K562 (cell line): ENCODE measurements around the gene ACSL6. TPM values are rescaled to one million over a fixed set of nuclear protein-coding genes. Genes with fewer than 3 reads are reported as not detected.

ENCODE experiments used
- ATAC-seq: fragments of 200-7000 bp; cut with Tn5 transposase; 3 replicates; pipeline ENCODE4 v1.9.1; 2020; ENCODE audit warnings: moderate library complexity
- BruUV-seq: library from RNA; stranded (reverse); fragments of 400-500 nt; replicated peaks from 2 replicates; lab custom pipeline; 2021; lab: Mats Ljungman, UMichigan
- CTCF ChIA-PET: fragments of 300-600 bp; formaldehyde crosslinking; extraction: SDS; loops from one replicate; lab custom pipeline; 2021; ENCODE audit warnings: low intra/inter-chr PET ratio; lab: Yijun Ruan, JAX
- POLR2A ChIA-PET: fragments of 300-600, 350-650 bp; sonication (Branson Sonifier 250); formaldehyde crosslinking; extraction: SDS; loops from one replicate; lab custom pipeline; 2021; ENCODE audit warnings: antibody characterized with exemption, inconsistent platforms; lab: Yijun Ruan, JAX
- DNase-seq, 4 experiments: peaks; one replicate each; pipeline versions ENCODE4 v3.0.0 to v3.0.0-alpha.2; 2011 to 2018; ENCODE audit warnings: low spot score in 3 of 4, mixed read lengths in 3 of 4; ENCODE audit errors: extremely low read depth in 1 of 4
- FAIRE-seq: peaks from 2 replicates; lab custom pipeline; 2011; peaks lifted over from hg19 to GRCh38; lab: Jason Lieb, UNC
- H2AFZ ChIP-seq: 2 replicates; pipeline ENCODE4 v1.6.0; 2011; ENCODE audit warnings: low read depth, low read length, control low read depth, inconsistent platforms
- H3K27ac ChIP-seq: fragments of 200-600 bp; 3 replicates; pipeline ENCODE4 v1.8.0; 2011; ENCODE audit warnings: low read depth, mild to moderate bottlenecking, control low read depth, inconsistent platforms, low read length, moderate library complexity, mixed read lengths; ENCODE audit errors: extremely low read depth
- H3K27me3 ChIP-seq, 2 experiments: fragments of 300-600 bp in 1 of 2; 2 replicates in 1 of 2; 3 replicates in 1 of 2; pipeline versions ENCODE4 v1.6.0 to v1.8.0; 2011; ENCODE audit warnings: inconsistent platforms in 2 of 2, low read length in 2 of 2, mild to moderate bottlenecking in 1 of 2, mixed read lengths in 1 of 2, moderate library complexity in 1 of 2; ENCODE audit not compliant: control insufficient read depth in 2 of 2, insufficient read depth in 2 of 2
- H3K36me3 ChIP-seq: fragments of 300-600 bp; 3 replicates; pipeline ENCODE4 v1.8.0; 2011; ENCODE audit warnings: mild to moderate bottlenecking, low read length, inconsistent platforms; ENCODE audit not compliant: control insufficient read depth, insufficient read depth
- H3K4me1 ChIP-seq, 2 experiments: fragments of 200-600 bp in 1 of 2; replicated peaks in 1 of 2; 2 replicates in 1 of 2; 3 replicates in 1 of 2; pipeline versions ENCODE4 v1.5.1 to v1.8.0; 2011; ENCODE audit warnings: inconsistent platforms in 2 of 2, low read length in 2 of 2, mild to moderate bottlenecking in 1 of 2, mixed read lengths in 1 of 2, moderate library complexity in 1 of 2; ENCODE audit not compliant: control insufficient read depth in 2 of 2, insufficient read depth in 2 of 2
- H3K4me2 ChIP-seq: 2 replicates; pipeline ENCODE4 v1.6.1; 2011; ENCODE audit warnings: low read length, control low read depth, inconsistent platforms, mixed read lengths; ENCODE audit not compliant: insufficient read depth
- H3K4me3 ChIP-seq: fragments of 200-600 bp; sonication (generic), shearing (Covaris generic); 2 replicates; pipeline ENCODE4 v1.5.1; 2016; ENCODE audit warnings: control low read depth, inconsistent platforms
- H3K79me2 ChIP-seq: fragments of 200-600 bp; 3 replicates; pipeline ENCODE4 v1.8.0; 2011; ENCODE audit warnings: low read length, inconsistent platforms; ENCODE audit not compliant: control insufficient read depth, insufficient read depth
- H3K9ac ChIP-seq, 2 experiments: 2 replicates each; pipeline versions ENCODE4 v1.6.0 to v1.6.1; 2011; ENCODE audit warnings: low read depth in 2 of 2, low read length in 2 of 2, control low read depth in 1 of 2, inconsistent platforms in 1 of 2, mild to moderate bottlenecking in 1 of 2, mixed read lengths in 1 of 2; ENCODE audit not compliant: insufficient read depth in 1 of 2
- H3K9me1 ChIP-seq: one replicate; pipeline ENCODE4 v1.6.0; 2011; ENCODE audit warnings: inconsistent platforms, mild to moderate bottlenecking, low read length, moderate library complexity; ENCODE audit not compliant: control insufficient read depth, insufficient read depth
- H3K9me3 ChIP-seq: replicated peaks from 2 replicates; pipeline ENCODE4 v1.5.1; 2011; ENCODE audit warnings: low read depth, low read length, inconsistent platforms; ENCODE audit not compliant: control insufficient read depth, insufficient read depth
- H4K20me1 ChIP-seq: replicated peaks from 2 replicates; pipeline ENCODE4 v1.6.1; 2011; ENCODE audit warnings: low read length, inconsistent platforms, mixed read lengths; ENCODE audit not compliant: control insufficient read depth, insufficient read depth
- ARID4B ChIP-seq: sonication (generic); formaldehyde crosslinking; IDR thresholded peaks from 2 replicates; pipeline ENCODE4 v1.8.0; 2022; ENCODE audit warnings: mild to moderate bottlenecking, missing genetic modification reagents
- ELF4 ChIP-seq: fragments of 450-650 bp; formaldehyde crosslinking; IDR thresholded peaks from 2 replicates; pipeline ENCODE4 v1.4.0; 2022; ENCODE audit warnings: missing genetic modification characterization
- ESRRA ChIP-seq: fragments of 450-650 bp; IDR thresholded peaks from 2 replicates; pipeline ENCODE4 v1.6.1; 2014; ENCODE audit warnings: low read depth, mild to moderate bottlenecking, moderate library complexity, borderline replicate concordance
- HMGN3 ChIP-seq: IDR thresholded peaks from 2 replicates; pipeline ENCODE4 v1.6.1; 2011; ENCODE audit warnings: borderline replicate concordance, low read depth, mild to moderate bottlenecking, mixed read lengths, low read length; ENCODE audit not compliant: insufficient read length; ENCODE audit errors: extremely low read depth
- MEF2A ChIP-seq: IDR thresholded peaks from 2 replicates; pipeline ENCODE4 v1.6.1; 2011; ENCODE audit warnings: low read depth, mild to moderate bottlenecking, low read length, moderate library complexity; ENCODE audit not compliant: control insufficient read depth
- NCOA1 ChIP-seq: fragments of 450-650 bp; IDR thresholded peaks from 2 replicates; pipeline ENCODE4 v1.6.1; 2016; ENCODE audit warnings: low read depth
- PCBP1 ChIP-seq: fragments of 200-400 bp; formaldehyde crosslinking; IDR thresholded peaks from 2 replicates; pipeline ENCODE4 v1.6.1; 2018; ENCODE audit warnings: mild to moderate bottlenecking, low read depth, low read length; ENCODE audit not compliant: poor library complexity, severe bottlenecking
- SIRT6 ChIP-seq: IDR thresholded peaks from one replicate; pipeline ENCODE4 v1.6.1; 2012; ENCODE audit warnings: low read depth, mild to moderate bottlenecking, control low read depth, inconsistent platforms, low read length, moderate library complexity
- TCF7 ChIP-seq: sonication (generic); IDR thresholded peaks from 2 replicates; pipeline ENCODE4 v1.6.1; 2016; ENCODE audit warnings: antibody characterized with exemption, borderline replicate concordance
- TEAD4 ChIP-seq, 2 experiments: sonication (generic) in 1 of 2; formaldehyde crosslinking in 1 of 2; IDR thresholded peaks; 2 replicates each; pipeline versions ENCODE4 v1.6.1 to v1.8.0; 2012 to 2022; ENCODE audit warnings: borderline replicate concordance in 1 of 2, inconsistent platforms in 1 of 2, low read length in 1 of 2, mild to moderate bottlenecking in 1 of 2, missing genetic modification reagents in 1 of 2
- ZC3H4 ChIP-seq: sonication (generic); formaldehyde crosslinking; IDR thresholded peaks from 2 replicates; pipeline ENCODE4 v1.9.0; 2021; ENCODE audit warnings: missing genetic modification reagents, borderline replicate concordance
- ZNF696 ChIP-seq: fragments of 250-450 bp; sonication (Bioruptor Pico); conservative IDR thresholded peaks from 2 replicates; pipeline ENCODE4 v1.4.0; 2020; ENCODE audit warnings: mild to moderate bottlenecking, moderate library complexity
- ZNF76 ChIP-seq: fragments of 250-450 bp; sonication (Bioruptor Pico); IDR thresholded peaks from 2 replicates; pipeline ENCODE4 v1.4.0; 2020; ENCODE audit warnings: mild to moderate bottlenecking, moderate library complexity, borderline replicate concordance
- WGBS: fragments of 100-300 bp; shearing (Covaris generic); methylation state at CpG from one replicate; pipeline ENCODE4 v1.1.6; 2016; ENCODE audit warnings: low coverage, mixed read lengths; ENCODE audit not compliant: insufficient coverage; ENCODE audit errors: missing lambda C conversion rate; 5-methylcytosine and 5-hydroxymethylcytosine counted together
- in situ Hi-C: fragments of 300-500 bp; cut with MboI; formaldehyde crosslinking; loops from 4 replicates; pipeline ENCODE4 v1.15.0; 2018; ENCODE audit warnings: inconsistent platforms, mixed read lengths
- intact Hi-C: fragments of 100-400 bp; cut with micrococcal nuclease; formaldehyde crosslinking; loops from 2 replicates; pipeline ENCODE4 v1.14.2; 2022
- polyA plus RNA-seq, 8 experiments: library from polyadenylated mRNA; depleted of rRNA in 4 of 8; stranded (reverse) in 5 of 8; unstranded in 3 of 8; fragments of >200 nt; fragmentation: Nextera tagmentation in 2 of 8; fragmentation: Illumina TruSeq in 1 of 8; extraction: Ambion mirVana in 2 of 8; extraction: Trizol in 1 of 8; gene quantifications; 2 replicates each; pipeline versions ENCODE4 v1.2.1 to v1.2.3, GENCODE V29; 2011 to 2014; ENCODE audit warnings: inconsistent platforms in 1 of 8, missing spikeins in 1 of 8
- total RNA-seq, 7 experiments: library from RNA; depleted of rRNA in 6 of 7; stranded (reverse); fragments of >200 nt in 6 of 7; fragmentation: Illumina TruSeq in 2 of 7; extraction: Trizol in 2 of 7; gene quantifications; 2 replicates each; pipeline versions ENCODE4 v1.2.1 to v1.2.3, GENCODE V29; 2011 to 2021; ENCODE audit warnings: low replicate concordance in 1 of 7
- TF ChIP-seq, protein P1 (sequence below): fragments of 450-650 bp; IDR thresholded peaks from 2 replicates; pipeline ENCODE4 v1.6.1; 2017; ENCODE audit warnings: antibody characterized with exemption

ACSL6 gene
- total and polyA plus RNA-seq, 9 of the 15 experiments (the other 6 are each of a cell fraction or from before 2014, with no cell fraction given) = 0.50 to 1.5 (median 0.69) TPM

GRCh38 chr5:131996210-131997025, 15.0 kb downstream of the ACSL6 start:
- DNase-seq = peak; percentile 21 to 84 (median 48)
- peaks cover 54 to 58% of the 10 kb centered on the region in 2 experiments for H3K4me1 ChIP-seq
- H3K79me2 ChIP-seq = no peaks in the 10 kb centered on the region
- intact Hi-C loops (loop anchor here (2.0 kb wide), 1 partner anchor 200 kb away; the partner anchor contains the start of gene FNIP1), in situ Hi-C loops (no loop called here)
- peaks cover 5% of the 10 kb centered on the region; the same call in 1 of the 2 replicates for H4K20me1 ChIP-seq
- 7% methylated on average over 6 of the region's 6 CpGs for WGBS
- peak; percentile 52 for ATAC-seq
- H3K4me3 ChIP-seq = no peak overlapping the region
- H3K27me3 ChIP-seq = no peaks in the 10 kb centered on the region
- POLR2A ChIA-PET = interaction anchor here (0.6 to 1.9 kb wide), 13 partner anchors 10 to 598 kb away, joined by 3 to 10 read pairs (median 4); no protein-coding TSS in a partner anchor
- peaks cover 10% of the 10 kb centered on the region for H3K9me1 ChIP-seq
- CTCF ChIA-PET = no interaction called here
- peak overlapping the region in 1 of 2 experiments; percentile 1; a peak in 1 of 4 replicates for H3K9ac ChIP-seq
- no TSS peak for BruUV-seq
- H3K4me2 ChIP-seq = peak overlapping the region; percentile 37; the same call in 1 of the 2 replicates
- peak overlapping the region; percentile 49 for H3K27ac ChIP-seq
- peak; percentile 95 for FAIRE-seq
- no peak overlapping the region for H2AFZ ChIP-seq
- no peaks in the 10 kb centered on the region for H3K9me3 ChIP-seq
- no peaks in the 10 kb centered on the region for H3K36me3 ChIP-seq
- TF ChIP-seq ELF4 = peak; percentile 65; the same call in 1 of the 2 replicates
- no peak for TF ChIP-seq ZNF696 (CRISPR knock-in tag)
- TF ChIP-seq, protein P1, sequence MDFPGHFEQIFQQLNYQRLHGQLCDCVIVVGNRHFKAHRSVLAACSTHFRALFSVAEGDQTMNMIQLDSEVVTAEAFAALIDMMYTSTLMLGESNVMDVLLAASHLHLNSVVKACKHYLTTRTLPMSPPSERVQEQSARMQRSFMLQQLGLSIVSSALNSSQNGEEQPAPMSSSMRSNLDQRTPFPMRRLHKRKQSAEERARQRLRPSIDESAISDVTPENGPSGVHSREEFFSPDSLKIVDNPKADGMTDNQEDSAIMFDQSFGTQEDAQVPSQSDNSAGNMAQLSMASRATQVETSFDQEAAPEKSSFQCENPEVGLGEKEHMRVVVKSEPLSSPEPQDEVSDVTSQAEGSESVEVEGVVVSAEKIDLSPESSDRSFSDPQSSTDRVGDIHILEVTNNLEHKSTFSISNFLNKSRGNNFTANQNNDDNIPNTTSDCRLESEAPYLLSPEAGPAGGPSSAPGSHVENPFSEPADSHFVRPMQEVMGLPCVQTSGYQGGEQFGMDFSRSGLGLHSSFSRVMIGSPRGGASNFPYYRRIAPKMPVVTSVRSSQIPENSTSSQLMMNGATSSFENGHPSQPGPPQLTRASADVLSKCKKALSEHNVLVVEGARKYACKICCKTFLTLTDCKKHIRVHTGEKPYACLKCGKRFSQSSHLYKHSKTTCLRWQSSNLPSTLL = no peak
- TF ChIP-seq ZNF76 (CRISPR knock-in tag) = no peak
- TF ChIP-seq PCBP1 = no peak
- no peak for TF ChIP-seq MEF2A
- TF ChIP-seq ARID4B (CRISPR knock-in tag) = 0 out of 2 replicates have a peak, but pooled peaks have one; percentile 44
- TF ChIP-seq TCF7 = peak; percentile 98
- peak; percentile 79; the same call in 1 of the 2 replicates for TF ChIP-seq NCOA1
- peak; percentile 98 for TF ChIP-seq TEAD4 (IDR thresholded peaks at IDR 0.05; ENCODE audit: low read length)
- no peak for TF ChIP-seq TEAD4 (CRISPR knock-in tag; IDR thresholded peaks at IDR 0.05; ENCODE audit: borderline replicate concordance)
- no peak for TF ChIP-seq ESRRA
- TF ChIP-seq HMGN3 = peak; percentile 44
- no peak for TF ChIP-seq SIRT6
- no peak for TF ChIP-seq ZC3H4 (CRISPR knock-in tag)
